Activated naive CD4-positive, alpha-beta T cell treated with anti-CD3 and anti-CD28 coated beads for 36 hours (primary cell): ENCODE results near the gene IL20RB. TPM values are rescaled to one million over a fixed set of nuclear protein-coding genes. Genes with fewer than 3 reads are reported as not detected.

ENCODE experiments used
- CTCF ChIA-PET: fragments of 350-600 bp; sonication (Branson Sonifier 250); formaldehyde crosslinking; loops from one replicate; lab custom pipeline; 2021; ENCODE audit warnings: antibody characterized with exemption; lab: Charles Lee
- DNase-seq: peaks from one replicate; pipeline ENCODE4 v3.0.0-alpha.2; 2020
- H3K27ac Mint-ChIP-seq: one replicate; pipeline ENCODE4 v1.8.0; 2021; ENCODE audit warnings: mild to moderate bottlenecking, mixed read lengths
- H3K27me3 Mint-ChIP-seq: one replicate; pipeline ENCODE4 v1.8.0; 2021; ENCODE audit warnings: low read depth, mixed read lengths
- H3K36me3 Mint-ChIP-seq: one replicate; pipeline ENCODE4 v1.8.0; 2021; ENCODE audit warnings: low read depth, mixed read lengths
- H3K4me1 Mint-ChIP-seq: one replicate; pipeline ENCODE4 v1.8.0; 2021; ENCODE audit warnings: low read depth, mixed read lengths
- H3K4me3 Mint-ChIP-seq: one replicate; pipeline ENCODE4 v1.8.0; 2021; ENCODE audit warnings: mild to moderate bottlenecking, moderate library complexity, mixed read lengths
- H3K9me3 Mint-ChIP-seq: one replicate; pipeline ENCODE4 v1.8.0; 2021; ENCODE audit warnings: mixed read lengths
- intact Hi-C: fragments of 100-400 bp; cut with micrococcal nuclease; formaldehyde crosslinking; loops from one replicate; pipeline ENCODE4 v1.15.1; 2023
- total RNA-seq, 2 experiments: library from RNA; stranded (reverse); gene quantifications; one replicate each; pipeline ENCODE4 v1.2.3, GENCODE V29; 2021

The IL20RB gene
- total RNA-seq, 2 experiments from 2014 or later = 0.48 to 0.59 TPM

DNA sequence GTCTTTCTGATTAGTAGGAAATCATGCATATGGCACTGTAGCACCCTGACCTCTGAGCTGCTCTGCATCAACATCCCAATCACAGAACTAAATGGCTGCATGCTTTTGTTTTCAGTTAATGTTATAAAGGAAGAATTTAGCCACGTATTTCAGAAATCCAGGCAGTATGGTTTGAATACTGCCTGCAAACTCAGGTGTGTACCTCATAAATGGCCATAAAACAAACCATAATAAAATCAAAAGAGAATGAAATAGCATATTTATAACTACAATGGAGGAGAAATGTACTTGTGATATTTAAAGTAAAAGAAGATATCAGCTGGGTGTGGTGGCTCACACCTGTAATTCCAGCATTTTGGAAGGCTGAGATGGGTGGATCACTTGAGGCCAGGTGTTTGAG, 94.5 kb downstream of the IL20RB start:
- H3K4me3 Mint-ChIP-seq = no peak overlapping the region
- no peaks in the 10 kb centered on the region for H3K4me1 Mint-ChIP-seq
- intact Hi-C loops = no loop called here
- CTCF ChIA-PET = no interaction called here
- DNase-seq = no peak
- peaks cover 2% of the 10 kb centered on the region for H3K27me3 Mint-ChIP-seq
- no peaks in the 10 kb centered on the region for H3K36me3 Mint-ChIP-seq
- no peaks in the 10 kb centered on the region for H3K9me3 Mint-ChIP-seq
- no peak overlapping the region for H3K27ac Mint-ChIP-seq

Other genes with a start within 250 kb of the IL20RB start
- gene STAG1, start 205.6 kb upstream of the IL20RB start, total RNA-seq = 10 to 100 TPM; 28.0 to 29.7 TPM
- gene SLC35G2, start 138.9 kb upstream of the IL20RB start, total RNA-seq = under 1 TPM in 1 of 2 experiments, not detected in 1; 0.31 TPM
- gene NCK1, start 95.8 kb upstream of the IL20RB start, total RNA-seq = 10 to 100 TPM; 24.1 to 29.2 TPM